Psoas muscle (tissue), 8 donors: Measurements from ENCODE around the gene NHLRC2. TPM values are rescaled to one million over a fixed set of nuclear protein-coding genes. Genes with fewer than 3 reads are reported as not detected.
"Not testable (repeated sequence)": the region's sequence is repeated elsewhere in the genome, so short reads cannot be mapped to it uniquely, and the experiment has no call there.

ENCODE experiments used
- ATAC-seq, 4 donors: fragments of 200-7000 bp; cut with Tn5 transposase; one replicate each; pipeline ENCODE4 v1.9.1; 2020; ENCODE audit warnings: moderate library complexity in 3 of 4, mild to moderate bottlenecking in 2 of 4
- DNase-seq, 2 donors: peaks; one replicate each; pipeline ENCODE4 v3.0.0-alpha.2; 2020
- H3K27ac ChIP-seq: fragments of 200-600 bp; one replicate; pipeline ENCODE4 v1.8.0; 2022
- H3K27me3 ChIP-seq, 3 donors: fragments of 200-600 bp in 1 of 3; one replicate each; pipeline versions ENCODE4 v1.6.1 to v1.8.0; 2013 to 2022; ENCODE audit warnings: low read length in 2 of 3, mild to moderate bottlenecking in 2 of 3, moderate library complexity in 1 of 3; ENCODE audit not compliant: insufficient read depth in 3 of 3
- H3K36me3 ChIP-seq, 2 donors: fragments of 200-600 bp in 1 of 2; one replicate each; pipeline versions ENCODE4 v1.6.1 to v1.8.0; 2013 to 2022; ENCODE audit warnings: low read depth in 1 of 2, mild to moderate bottlenecking in 1 of 2, moderate library complexity in 1 of 2; ENCODE audit not compliant: insufficient read depth in 1 of 2
- H3K4me1 ChIP-seq: fragments of 200-600 bp; one replicate; pipeline ENCODE4 v1.8.0; 2022
- H3K4me3 ChIP-seq: fragments of 200-600 bp; one replicate; pipeline ENCODE4 v1.8.0; 2022; ENCODE audit warnings: mild to moderate bottlenecking
- H3K9me3 ChIP-seq: fragments of 200-600 bp; one replicate; pipeline ENCODE4 v1.8.0; 2022
- WGBS, 3 donors: extraction: QIAGEN DNeasy Blood & Tissue Kit; methylation state at CpG; one replicate each; pipeline versions ENCODE4 v1.1.6 to v1.1.7; 2013; 5-methylcytosine and 5-hydroxymethylcytosine counted together
- intact Hi-C, 2 donors: fragments of 100-400 bp; cut with DNase I; formaldehyde crosslinking; loops; one replicate each; pipeline versions ENCODE4 v1.11.0 to v1.14.2; 2022
- polyA plus RNA-seq, 3 donors: library from polyadenylated mRNA; stranded (reverse); fragments of 200-250 nt; gene quantifications; one replicate each; pipeline ENCODE4 v1.2.3, GENCODE V29; 2013
- total RNA-seq, 4 donors: library from RNA; stranded (reverse); fragmentation: NEBNext Ultra II Directional in 2 of 4; extraction: Animal tissue kit (Norgen Biotek cat#: 25700) in 2 of 4; gene quantifications; one replicate each; pipeline versions ENCODE4 v1.2.1 to v1.2.4, GENCODE V29; 2021 to 2023
- TF ChIP-seq, protein P1 (sequence below): fragments of 200-600 bp; IDR thresholded peaks from one replicate; pipeline ENCODE4 v1.8.0; 2022; ENCODE audit warnings: antibody characterized with exemption
- donor health status: healthy with polysubstance abuse.
- donor health status: DM: no; HTN: no; CAD: no; lungs with moderate emphysema.
- donor health status: Bipolar disorder and iron deficiency.
- donor health status: healthy.
- donor health status: DM: yes; HTN: yes; CAD: no.
- donor health status: DM: no; HTN: no; CAD: no.
- donor health status: DM: no; HTN: no; CAD: no.
- donor health status: DM: yes; HTN: yes; CAD: no.

Gene NHLRC2
- total and polyA plus RNA-seq, 7 donors, result 3.8 to 30.0 (median 24.6) TPM

DNA sequence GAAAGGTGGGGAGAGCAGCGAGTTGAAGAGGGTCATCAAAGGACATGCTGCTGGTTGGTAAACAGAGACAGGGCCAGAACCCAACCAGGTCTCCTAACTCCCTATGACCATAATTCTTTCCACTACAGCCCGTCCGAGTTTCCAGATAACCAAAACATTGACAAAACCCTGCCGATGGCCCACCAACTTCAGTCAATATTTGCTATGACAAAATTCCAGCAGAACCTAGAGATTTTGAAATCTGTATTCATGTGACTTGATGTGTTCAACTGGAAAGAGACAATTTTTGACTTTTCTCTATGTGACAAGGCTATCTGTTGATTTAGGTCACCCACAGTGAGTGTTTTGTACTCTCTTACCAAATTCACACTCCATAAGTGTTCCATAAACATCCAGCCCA lies 86.7 kb downstream of the NHLRC2 start:
- Histone ChIP-seq H3K36me3 (no peaks in the 10 kb centered on the region), H3K4me1 (no peaks in the 10 kb centered on the region), H3K27me3 (no peaks in the 10 kb centered on the region), H3K4me3 (no peak overlapping the region), H3K9me3 (no peaks in the 10 kb centered on the region), H3K27ac (no peak overlapping the region)
- intact Hi-C loops, result no loop called here
- 89 to 91% (median 90%) methylated on average over 4 of the region's 4 CpGs for WGBS, 3 donors
- TF ChIP-seq, protein P1, sequence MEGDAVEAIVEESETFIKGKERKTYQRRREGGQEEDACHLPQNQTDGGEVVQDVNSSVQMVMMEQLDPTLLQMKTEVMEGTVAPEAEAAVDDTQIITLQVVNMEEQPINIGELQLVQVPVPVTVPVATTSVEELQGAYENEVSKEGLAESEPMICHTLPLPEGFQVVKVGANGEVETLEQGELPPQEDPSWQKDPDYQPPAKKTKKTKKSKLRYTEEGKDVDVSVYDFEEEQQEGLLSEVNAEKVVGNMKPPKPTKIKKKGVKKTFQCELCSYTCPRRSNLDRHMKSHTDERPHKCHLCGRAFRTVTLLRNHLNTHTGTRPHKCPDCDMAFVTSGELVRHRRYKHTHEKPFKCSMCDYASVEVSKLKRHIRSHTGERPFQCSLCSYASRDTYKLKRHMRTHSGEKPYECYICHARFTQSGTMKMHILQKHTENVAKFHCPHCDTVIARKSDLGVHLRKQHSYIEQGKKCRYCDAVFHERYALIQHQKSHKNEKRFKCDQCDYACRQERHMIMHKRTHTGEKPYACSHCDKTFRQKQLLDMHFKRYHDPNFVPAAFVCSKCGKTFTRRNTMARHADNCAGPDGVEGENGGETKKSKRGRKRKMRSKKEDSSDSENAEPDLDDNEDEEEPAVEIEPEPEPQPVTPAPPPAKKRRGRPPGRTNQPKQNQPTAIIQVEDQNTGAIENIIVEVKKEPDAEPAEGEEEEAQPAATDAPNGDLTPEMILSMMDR, result no peak
- DNase-seq, result no peak
- ATAC-seq, result no peak

DNA sequence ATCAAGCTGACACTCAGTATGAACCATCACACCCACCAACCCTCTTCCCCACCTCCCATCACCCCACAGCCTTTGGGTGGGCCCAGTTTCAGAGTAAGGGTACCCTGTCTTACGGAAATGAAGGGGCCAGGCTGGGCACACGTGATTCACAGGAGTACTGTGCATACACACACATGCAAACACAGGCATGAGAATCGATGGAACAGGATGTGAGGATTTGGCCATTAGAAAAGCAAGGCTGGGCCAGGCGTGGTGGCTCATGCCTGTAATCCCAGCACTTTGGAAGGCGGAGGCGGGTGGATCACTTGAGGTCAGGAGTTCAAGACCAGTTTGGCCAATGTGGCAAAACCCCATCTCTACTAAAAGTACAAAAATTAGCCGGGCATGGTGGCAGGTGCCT lies 88.7 kb downstream of the NHLRC2 start:
- ATAC-seq, result not testable (repeated sequence)
- WGBS, 3 donors, result 66 to 88% (median 72%) methylated on average over 7 of the region's 7 CpGs

DNA sequence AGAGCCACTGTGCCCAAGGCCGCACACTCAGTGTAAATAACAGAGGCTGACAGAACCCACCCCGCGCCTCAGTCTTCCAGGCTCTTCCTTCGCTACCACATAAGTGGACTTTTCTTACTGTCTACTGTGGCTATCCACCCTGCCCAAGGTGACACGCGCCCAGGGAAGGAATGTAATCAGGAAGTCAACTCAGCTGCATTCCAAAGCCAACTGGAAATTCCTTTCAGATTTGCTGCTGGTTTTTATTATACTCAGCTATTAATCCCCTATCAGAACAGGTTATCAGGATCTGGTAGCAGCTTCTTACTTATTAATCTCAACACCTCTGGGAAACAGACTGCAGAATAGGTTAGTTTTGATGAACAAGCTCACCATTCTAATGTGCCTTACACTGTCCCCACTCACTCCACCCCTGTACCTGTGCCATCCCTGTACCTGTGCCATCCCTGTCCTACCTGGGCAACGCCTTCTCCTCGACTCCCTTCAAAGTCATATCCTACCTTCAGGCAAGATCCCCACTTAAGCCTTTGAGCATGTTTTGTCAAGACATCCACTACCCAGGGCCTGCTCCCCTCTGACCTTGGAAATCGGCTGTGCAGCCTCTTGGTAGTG lies 90.7 kb downstream of the NHLRC2 start:
- DNase-seq (no peak), ATAC-seq (no peak)
- TF ChIP-seq, protein P1, result no peak
- Histone ChIP-seq H3K4me1 (no peaks in the 10 kb centered on the region), H3K36me3 (no peaks in the 10 kb centered on the region), H3K27me3 (no peaks in the 10 kb centered on the region), H3K4me3 (no peak overlapping the region), H3K27ac (no peak overlapping the region), H3K9me3 (no peaks in the 10 kb centered on the region)
- intact Hi-C loops, result no loop called here
- WGBS, 3 donors, result 87 to 95% (median 90%) methylated on average over 9 of the region's 9 CpGs

More for the DNA sequence above, 88.7 kb downstream of the NHLRC2 start:
- H3K36me3 ChIP-seq, DNase-seq, H3K4me3 ChIP-seq, H3K9me3 ChIP-seq, H3K4me1 ChIP-seq, intact Hi-C loops, H3K27ac ChIP-seq, H3K27me3 ChIP-seq: not testable (repeated sequence)

DNA sequence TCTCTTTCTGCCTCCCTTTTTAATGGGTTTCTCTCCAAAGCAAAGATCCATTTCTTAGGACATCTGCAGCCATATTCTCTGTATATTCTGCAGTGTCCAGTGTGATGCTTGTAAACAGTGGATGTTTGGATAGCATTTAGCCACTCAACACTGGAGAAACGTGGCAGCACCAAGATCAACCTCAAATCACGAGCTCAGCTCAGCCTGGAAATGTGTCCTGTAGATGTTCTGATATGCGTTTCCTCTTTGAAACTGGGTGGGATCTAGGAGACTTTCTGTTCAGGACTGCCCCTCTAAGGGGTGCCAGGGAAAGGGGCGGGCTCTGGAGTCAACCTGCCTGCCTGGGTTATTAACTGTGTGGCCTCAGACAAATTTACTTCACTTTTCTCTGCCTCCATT lies 91.2 kb downstream of the NHLRC2 start:
- WGBS, 3 donors, result 92 to 95% (median 95%) methylated on average over 4 of the region's 4 CpGs

DNA sequence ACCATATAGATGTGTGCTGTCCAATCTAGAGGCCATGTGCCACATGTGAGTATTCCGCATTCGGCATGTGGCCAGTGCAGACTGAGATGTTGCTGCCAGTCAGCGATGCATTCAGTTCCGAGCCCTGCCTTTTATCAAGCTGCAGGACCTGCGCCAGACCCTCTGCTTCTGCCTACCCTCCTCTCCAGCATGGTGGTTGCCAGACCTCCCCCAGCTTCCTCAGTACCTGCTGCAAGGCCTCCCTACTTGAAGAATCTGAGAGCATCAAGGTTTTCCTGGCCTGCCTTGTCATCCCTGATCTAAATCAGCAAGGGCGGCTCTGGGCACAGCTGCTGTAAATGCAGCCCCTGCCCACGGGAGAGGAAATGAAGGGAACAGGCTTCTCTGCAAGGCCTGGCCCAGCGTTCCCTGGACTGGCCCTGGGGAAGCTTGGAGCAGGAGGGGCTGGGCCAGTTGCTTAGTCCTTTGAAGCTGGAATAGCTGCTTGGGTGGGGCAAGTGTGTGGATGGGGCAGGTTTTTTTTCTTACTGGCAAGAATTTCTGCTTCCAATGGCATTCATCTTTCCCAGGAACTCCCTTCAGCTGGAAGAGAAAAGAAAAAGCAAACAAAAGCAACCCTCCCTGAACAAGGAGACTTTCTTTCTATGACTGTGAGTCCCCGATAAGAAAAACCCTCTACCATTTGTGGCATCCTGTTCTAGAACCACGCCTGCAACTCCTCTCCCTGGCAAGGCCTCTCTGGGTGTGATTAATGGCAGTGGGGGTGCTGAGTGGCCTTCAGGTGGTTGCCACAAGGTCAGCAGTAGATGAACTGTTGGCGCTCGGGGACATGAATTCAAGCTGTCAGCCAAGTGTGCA lies 93.0 kb downstream of the NHLRC2 start:
- Histone ChIP-seq H3K9me3 (no peaks in the 10 kb centered on the region), H3K27me3 (no peaks in the 10 kb centered on the region), H3K27ac (no peak overlapping the region), H3K36me3 (no peaks in the 10 kb centered on the region), H3K4me1 (no peaks in the 10 kb centered on the region), H3K4me3 (no peak overlapping the region)
- intact Hi-C loops, result no loop called here
- TF ChIP-seq, protein P1, result no peak
- DNase-seq, result no peak
- ATAC-seq, result peak in 1 of 4 donors; percentile 53
- WGBS, 3 donors, result 55 to 64% (median 60%) methylated on average over 12 of the region's 12 CpGs

More for the DNA sequence above, 91.2 kb downstream of the NHLRC2 start:
- Histone ChIP-seq H3K4me1 (no peaks in the 10 kb centered on the region), H3K36me3 (no peaks in the 10 kb centered on the region), H3K9me3 (no peaks in the 10 kb centered on the region), H3K4me3 (no peak overlapping the region), H3K27me3 (no peaks in the 10 kb centered on the region), H3K27ac (no peak overlapping the region)
- intact Hi-C loops, result no loop called here
- TF ChIP-seq, protein P1, result no peak
- ATAC-seq (no peak), DNase-seq (no peak)
